MM.1S (cell line): ENCODE data around the gene TARDBP.

Experiments used
- CTCF ChIP-seq: fragments of 300-600 bp; sonication (generic); IDR thresholded peaks from 2 replicates; pipeline ENCODE4 v1.5.1; 2016; ENCODE audit warnings: antibody characterized with exemption, low read length, mixed read lengths
- EZH2phosphoT487 ChIP-seq: fragments of 300-600 bp; sonication (generic); IDR thresholded peaks from 2 replicates; pipeline ENCODE4 v1.6.1; 2018; ENCODE audit warnings: antibody characterized with exemption, low read length

DNA sequence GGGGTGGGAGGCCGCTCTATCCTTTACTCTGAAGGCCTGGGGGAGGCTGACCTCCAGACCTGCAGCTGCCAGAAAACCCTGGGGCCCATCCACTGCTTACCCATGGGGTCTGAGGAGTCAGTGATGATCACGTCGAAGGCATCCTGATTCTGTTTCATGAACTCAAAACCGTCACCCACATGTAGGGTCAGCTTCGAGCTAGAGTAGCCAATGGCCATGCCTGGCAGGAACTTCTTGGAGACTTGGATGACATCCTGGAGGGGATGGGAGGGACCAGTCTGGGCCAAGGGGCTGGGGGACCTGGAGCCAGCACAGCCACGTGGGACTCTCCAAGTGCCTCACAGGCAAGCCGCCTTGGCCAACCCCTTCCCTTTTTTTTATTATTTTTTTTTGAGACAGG lies 44.0 kb downstream of the TARDBP start:
- TF ChIP-seq CTCF (no peak), EZH2phosphoT487 (no peak)
